COLO829 (cell line): ENCODE results near the gene ZFR.
A peak's percentile ranks its signal among the peaks of the same experiment; 100 is the strongest.
"Not testable (repeated sequence)": the region's sequence is repeated elsewhere in the genome, so short reads cannot be mapped to it uniquely, and the experiment has no call there.

Source experiments
- DNase-seq: peaks from one replicate; pipeline ENCODE4 v3.0.0; 2012; ENCODE audit warnings: low spot score

ZFR gene

GRCh38 chr5:32358611-32359010 is 85.9 kb downstream of the ZFR start:
- DNase-seq: no peak

DNA sequence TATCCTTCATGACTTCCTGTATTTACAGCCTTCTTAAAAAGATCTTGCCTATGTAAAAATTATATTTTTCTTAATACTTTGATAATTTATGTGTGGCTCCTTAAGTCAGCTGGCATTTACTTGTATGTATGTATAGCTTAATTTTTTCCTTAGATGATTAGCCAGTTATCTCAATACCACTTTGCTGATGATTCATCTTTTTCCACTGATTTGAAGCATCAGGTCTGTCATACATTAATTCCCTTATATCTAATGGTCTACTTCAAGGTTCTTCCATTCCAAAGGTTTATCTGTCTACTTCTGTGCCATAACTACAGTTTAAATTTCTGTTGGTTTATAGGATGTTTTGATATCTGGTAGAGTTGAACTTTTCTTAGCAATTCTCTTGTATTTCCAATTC is 86.9 kb downstream of the ZFR start:
- no peak for DNase-seq

GRCh38 chr5:32355686-32356085 is 88.9 kb downstream of the ZFR start:
- DNase-seq: no peak

GRCh38 chr5:32353420-32353819 is 91.1 kb downstream of the ZFR start:
- DNase-seq: no peak

GRCh38 chr5:32352685-32353084 is 91.9 kb downstream of the ZFR start:
- DNase-seq: no peak

DNA sequence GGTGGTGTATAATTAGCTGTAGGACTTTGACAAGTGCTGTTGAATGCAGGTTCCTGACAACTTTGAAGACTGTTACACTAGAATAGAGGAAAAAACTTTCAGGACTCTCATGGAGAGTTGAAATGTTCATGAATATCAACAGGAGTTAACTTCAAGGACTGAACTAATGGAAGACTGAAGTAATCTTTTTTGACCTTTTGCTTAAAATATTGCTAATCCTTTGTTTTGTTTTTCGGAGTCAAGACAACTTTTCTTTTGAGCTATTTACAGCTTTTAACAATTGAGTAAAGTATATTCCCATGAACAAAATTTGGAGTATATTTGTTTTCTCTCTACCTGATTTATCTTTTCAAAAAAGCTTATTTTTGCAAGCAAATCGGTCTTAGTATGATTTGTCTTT is 97.7 kb downstream of the ZFR start:
- no peak for DNase-seq

DNA sequence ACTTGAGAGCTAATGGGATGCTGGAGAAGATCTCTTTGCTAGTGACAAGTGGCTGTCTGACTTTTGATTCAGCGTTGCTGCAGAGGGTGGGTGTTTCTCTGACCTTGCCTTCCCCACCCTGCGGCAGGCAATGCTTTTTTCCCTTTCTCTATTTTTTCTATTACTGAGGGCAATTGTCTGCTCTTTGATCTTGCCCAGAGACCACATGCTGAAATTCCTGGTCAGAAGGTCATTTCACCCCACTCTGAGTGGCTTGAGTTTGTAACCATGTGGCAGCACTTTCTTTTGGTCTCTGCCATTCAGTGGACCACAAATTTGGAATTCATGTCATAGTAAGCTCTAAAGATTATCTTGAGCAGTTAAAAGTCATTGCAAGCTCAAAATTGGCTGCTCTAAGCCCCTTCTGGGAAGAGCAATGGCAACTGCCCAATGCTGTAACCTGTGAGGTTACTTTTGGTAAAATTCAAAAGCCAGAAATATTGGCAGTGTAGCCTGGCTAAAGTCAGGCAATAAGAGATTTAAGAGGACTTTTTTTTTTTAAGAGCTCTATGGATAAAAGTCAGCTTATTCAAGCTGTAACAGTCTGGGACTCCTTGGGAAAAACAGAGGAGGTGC is 101.4 kb downstream of the ZFR start:
- no peak for DNase-seq

- no peak for DNase-seq
Observed at GRCh38 chr5:32342656-32343055, 101.9 kb downstream of the ZFR start.

GRCh38 chr5:32339878-32340277 is 104.7 kb downstream of the ZFR start:
- no peak for DNase-seq

DNA sequence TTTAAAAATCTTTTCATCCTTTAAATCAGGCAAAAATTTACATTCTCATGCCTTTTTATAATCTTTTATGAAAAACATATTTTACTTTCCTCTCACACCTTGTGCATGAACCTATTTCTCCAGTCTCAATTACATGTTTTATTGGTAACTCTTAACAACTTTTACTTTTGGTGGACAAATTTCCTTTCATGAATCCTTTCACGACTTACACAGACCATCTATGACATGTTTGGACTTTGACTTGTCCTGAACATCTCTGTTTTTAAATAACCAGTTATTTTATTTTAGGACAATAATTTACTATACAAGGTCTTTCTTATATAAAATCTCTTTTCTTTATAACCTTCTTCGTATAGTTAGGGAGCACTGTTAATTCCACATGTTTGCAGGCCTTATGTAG is 105.3 kb downstream of the ZFR start:
- no peak for DNase-seq

DNA sequence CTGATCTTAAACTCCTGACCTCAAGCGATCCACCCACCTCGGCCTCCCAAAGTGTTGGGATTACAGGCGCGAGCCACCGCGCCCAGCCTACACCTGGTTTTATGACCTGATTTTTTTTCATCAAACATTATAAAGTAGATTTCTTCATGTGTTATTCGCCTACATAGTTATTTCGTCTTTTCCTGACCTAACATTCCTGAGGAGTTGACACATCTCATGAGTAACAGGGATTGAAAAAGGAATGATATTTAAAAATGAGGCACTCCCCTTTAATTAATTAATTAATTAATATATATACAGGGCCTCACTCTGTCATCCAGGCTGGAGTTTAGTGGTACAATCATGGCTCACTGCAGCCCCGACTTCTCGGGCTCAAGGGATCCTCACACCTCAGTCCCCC is 111.6 kb downstream of the ZFR start:
- no peak for DNase-seq

DNA sequence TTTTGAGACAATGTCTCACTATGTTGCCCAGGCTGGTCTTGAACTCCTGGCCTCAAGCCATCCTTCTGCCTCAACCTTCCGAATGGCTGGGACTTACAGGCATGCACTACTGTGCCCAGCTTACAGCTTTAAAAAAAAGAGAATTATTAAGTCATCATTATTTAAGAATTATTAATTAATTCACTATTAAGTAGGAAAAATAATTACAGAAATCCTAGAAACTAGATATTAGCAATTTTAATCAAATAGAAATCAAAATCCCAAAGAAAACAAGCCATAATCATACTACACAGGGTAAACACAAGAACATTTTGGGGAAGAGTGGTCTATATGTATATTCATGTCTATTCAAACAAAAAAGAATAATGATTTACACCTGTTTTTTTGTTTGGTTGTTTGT is 112.2 kb downstream of the ZFR start:
- DNase-seq: no peak

DNA sequence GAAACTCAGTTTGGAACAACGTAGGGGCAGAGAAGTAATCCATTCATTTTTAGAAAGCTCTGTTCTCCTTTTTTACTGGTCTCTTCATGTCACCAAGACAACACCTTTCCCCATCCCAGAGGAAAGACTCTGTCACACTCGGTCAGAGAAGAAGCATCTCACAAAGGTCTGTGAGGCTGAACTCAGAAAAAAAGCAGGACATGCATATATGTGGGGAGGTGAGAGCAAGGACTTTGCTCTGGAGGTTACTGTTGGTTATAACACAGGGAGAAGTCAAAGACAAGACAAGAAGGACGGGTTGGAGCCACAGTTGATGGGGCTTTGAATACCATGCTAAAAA is 112.6 kb downstream of the ZFR start:
- DNase-seq: no peak

DNA sequence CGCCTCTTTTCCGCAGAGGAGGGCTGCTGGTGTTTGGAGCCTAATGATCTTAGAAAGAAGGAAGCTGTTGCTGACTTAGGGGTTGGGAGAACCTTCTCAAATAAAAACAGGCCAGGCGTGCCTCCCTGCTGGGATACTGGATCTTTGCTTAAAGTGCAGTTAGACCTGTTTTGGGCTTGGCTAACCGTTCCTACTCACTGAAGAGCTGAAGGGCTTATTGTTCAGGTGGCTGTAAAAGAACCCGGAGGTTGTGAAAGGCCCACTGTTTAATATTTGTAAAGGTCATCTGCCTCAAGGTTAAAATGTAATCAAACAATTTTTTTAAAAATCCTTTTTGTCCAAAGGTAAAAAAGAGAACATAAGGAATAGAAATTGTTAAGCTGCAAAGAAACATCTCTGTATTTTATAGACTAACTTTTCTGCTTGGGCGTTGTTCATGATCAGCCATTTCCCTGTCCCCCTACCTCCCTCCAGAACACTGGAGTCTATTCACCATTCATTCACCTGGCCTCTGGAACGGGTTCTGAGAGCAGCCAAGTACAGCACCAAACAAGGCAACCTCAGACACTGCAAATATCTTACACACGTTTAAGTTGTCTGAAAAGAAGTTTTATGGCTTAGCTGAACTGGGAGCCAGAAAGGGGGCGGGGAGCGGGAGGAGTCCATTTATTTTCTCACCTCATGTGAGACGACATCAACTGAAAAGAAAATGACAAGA is 113.2 kb downstream of the ZFR start:
- peak; percentile 58 for DNase-seq

- no peak for DNase-seq
Observed at GRCh38 chr5:32330126-32330971, 114.2 kb downstream of the ZFR start.

- DNase-seq: no peak
Observed at GRCh38 chr5:32329395-32329834, 115.1 kb downstream of the ZFR start.

GRCh38 chr5:32326216-32326772 is 118.2 kb downstream of the ZFR start:
- no peak for DNase-seq

GRCh38 chr5:32325616-32326015 is 118.9 kb downstream of the ZFR start:
- no peak for DNase-seq

DNA sequence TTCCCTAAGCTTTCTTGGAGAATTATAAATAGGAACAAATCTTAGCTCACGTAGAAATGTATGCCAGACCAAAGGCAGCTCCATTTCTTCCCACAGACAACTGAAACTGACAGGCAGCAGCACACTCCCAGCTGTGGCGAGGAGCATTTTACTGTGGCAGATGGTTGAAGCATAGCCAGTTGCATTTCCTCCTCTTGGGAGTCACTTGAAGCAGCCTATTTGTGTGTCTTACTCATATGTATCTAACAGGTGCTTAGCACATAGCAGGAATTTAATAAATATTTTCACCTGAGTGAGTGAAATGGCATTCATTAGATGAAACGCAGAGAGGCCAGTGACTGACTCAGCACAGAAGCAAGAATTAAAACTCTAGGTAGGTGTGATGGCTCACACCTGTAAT is 119.5 kb downstream of the ZFR start:
- no peak for DNase-seq

DNA sequence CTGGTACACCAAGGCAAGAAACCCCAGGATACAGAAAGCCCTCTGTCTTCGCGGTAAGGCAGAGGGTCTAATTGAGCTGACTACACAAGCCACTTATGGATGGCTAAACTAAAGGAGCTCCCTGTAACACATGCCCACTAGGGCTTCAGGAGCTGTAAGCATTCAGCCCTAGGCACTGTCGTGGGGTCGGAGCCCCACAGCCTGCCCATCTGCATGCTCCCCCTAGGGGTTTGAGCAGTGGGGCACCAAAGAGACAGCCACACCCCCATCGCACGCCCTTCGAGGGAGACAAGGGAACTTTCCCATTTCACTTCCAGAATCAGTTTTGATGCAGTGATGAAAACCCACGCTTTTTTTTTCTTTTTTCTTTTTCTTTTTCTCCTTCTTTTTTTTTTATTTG is 120.8 kb downstream of the ZFR start:
- DNase-seq: no peak

DNA sequence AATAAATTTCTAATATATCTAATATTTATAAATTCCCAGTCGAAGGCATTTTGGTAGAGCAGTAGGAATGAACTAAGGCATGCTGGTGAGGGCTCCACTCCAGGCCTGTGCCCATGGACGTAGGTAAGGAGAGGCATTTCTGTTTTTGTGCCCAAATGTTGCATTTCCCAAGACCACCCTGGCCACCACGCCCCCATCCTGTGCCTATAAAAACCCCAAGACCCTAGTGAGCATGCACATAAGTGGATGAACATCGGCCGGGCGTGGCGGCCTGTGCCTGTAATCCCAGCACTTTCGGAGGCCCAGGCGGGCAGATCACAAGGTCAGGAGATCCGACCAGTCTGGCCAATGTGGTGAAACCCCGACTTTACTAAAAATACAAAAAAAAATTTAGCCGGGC is 121.7 kb downstream of the ZFR start:
- no peak for DNase-seq

- DNase-seq: not testable (repeated sequence)
Observed at GRCh38 chr5:32321787-32322186, 122.8 kb downstream of the ZFR start.

- no peak for DNase-seq
Observed at GRCh38 chr5:32320576-32320975, 124.0 kb downstream of the ZFR start.
